ENCODE measurements around the gene TRAT1.

GRCh38 chr3:108775649-108776048 lies 46.9 kb upstream of the TRAT1 start:
- TF ChIP-seq CTCF (IDR thresholded peaks at IDR 0.05): no peak
- TF ChIP-seq POLR2AphosphoS5 (IDR thresholded peaks at IDR 0.05; ENCODE audit: low read depth, low read length): no peak

Data from Panc1 (cell line).